PFSK-1 (cell line): ENCODE results near the gene LTB4R2.

Experiments
- POLR2AphosphoS5 ChIP-seq: IDR thresholded peaks from 2 replicates; pipeline ENCODE4 v1.6.1; 2012; ENCODE audit warnings: low read depth, mild to moderate bottlenecking, control low read depth, low read length, moderate library complexity
- SIN3A ChIP-seq: IDR thresholded peaks from 2 replicates; pipeline ENCODE4 v1.6.1; 2012; ENCODE audit warnings: mild to moderate bottlenecking, low read length, moderate library complexity, borderline replicate concordance; ENCODE audit not compliant: insufficient read depth
- TAF1 ChIP-seq: IDR thresholded peaks from 2 replicates; pipeline ENCODE4 v1.6.1; 2012; ENCODE audit warnings: low read length, control low read depth, borderline replicate concordance; ENCODE audit not compliant: insufficient read depth
- TF ChIP-seq, protein P1 (sequence below), 2 experiments: IDR thresholded peaks; 2 replicates each; pipeline versions ENCODE4 v1.6.1 to v1.8.0; 2011 to 2012; ENCODE audit warnings: low read depth in 2 of 2, low read length in 2 of 2, control low read depth in 1 of 2, inconsistent platforms in 1 of 2, mild to moderate bottlenecking in 1 of 2, moderate library complexity in 1 of 2; ENCODE audit not compliant: insufficient read depth in 1 of 2

DNA sequence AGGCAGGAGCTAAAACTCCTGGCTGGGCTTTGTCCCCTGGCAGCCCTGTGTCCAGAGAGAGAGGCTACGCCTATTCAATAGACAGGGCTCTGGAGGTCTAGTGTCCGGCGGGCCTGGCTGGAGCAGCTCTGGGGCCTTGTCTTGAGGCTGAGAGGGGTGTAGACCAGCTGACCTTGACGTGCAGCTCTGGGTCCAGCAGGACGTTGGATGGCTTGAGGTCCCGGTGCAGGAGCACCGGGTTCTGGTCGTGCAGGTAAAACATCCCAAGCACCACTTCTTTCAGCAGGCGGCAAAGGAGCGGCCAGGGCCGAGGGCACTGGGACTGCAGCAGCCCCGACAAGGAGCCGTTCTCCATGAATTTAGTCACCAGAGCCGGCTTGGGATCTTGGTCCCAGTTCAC is 28.9 kb downstream of the LTB4R2 start:
- TF ChIP-seq, protein P1, sequence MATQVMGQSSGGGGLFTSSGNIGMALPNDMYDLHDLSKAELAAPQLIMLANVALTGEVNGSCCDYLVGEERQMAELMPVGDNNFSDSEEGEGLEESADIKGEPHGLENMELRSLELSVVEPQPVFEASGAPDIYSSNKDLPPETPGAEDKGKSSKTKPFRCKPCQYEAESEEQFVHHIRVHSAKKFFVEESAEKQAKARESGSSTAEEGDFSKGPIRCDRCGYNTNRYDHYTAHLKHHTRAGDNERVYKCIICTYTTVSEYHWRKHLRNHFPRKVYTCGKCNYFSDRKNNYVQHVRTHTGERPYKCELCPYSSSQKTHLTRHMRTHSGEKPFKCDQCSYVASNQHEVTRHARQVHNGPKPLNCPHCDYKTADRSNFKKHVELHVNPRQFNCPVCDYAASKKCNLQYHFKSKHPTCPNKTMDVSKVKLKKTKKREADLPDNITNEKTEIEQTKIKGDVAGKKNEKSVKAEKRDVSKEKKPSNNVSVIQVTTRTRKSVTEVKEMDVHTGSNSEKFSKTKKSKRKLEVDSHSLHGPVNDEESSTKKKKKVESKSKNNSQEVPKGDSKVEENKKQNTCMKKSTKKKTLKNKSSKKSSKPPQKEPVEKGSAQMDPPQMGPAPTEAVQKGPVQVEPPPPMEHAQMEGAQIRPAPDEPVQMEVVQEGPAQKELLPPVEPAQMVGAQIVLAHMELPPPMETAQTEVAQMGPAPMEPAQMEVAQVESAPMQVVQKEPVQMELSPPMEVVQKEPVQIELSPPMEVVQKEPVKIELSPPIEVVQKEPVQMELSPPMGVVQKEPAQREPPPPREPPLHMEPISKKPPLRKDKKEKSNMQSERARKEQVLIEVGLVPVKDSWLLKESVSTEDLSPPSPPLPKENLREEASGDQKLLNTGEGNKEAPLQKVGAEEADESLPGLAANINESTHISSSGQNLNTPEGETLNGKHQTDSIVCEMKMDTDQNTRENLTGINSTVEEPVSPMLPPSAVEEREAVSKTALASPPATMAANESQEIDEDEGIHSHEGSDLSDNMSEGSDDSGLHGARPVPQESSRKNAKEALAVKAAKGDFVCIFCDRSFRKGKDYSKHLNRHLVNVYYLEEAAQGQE (IDR thresholded peaks at IDR 0.05; ENCODE audit: insufficient read depth in 1 of 2, low read depth in 2 of 2, low read length in 2 of 2), result no peak
- no peak for TF ChIP-seq SIN3A
- TF ChIP-seq TAF1, result no peak
- no peak for TF ChIP-seq POLR2AphosphoS5
